Placental pericyte (primary cell): ENCODE measurements around the gene CCDC97. TPM values are rescaled to one million over a fixed set of nuclear protein-coding genes. Genes with fewer than 3 reads are reported as not detected.

Source experiments
- small RNA-seq: library from RNA; depleted of rRNA; stranded (forward); fragments of <200 nt; gene quantifications from one replicate; pipeline ENCODE3, GENCODE V24; 2012; ENCODE audit warnings: low replicate concordance
- total RNA-seq: library from RNA; depleted of rRNA; stranded (reverse); fragments of >200 nt; gene quantifications from 2 replicates; pipeline ENCODE4 v1.2.3, GENCODE V29; 2012

CCDC97 gene
- total RNA-seq, result 9.7 and 13.8 TPM in 2 replicates

GRCh38 chr19:41310033-41310831 is at the start of gene CCDC97:
CCDC97 (plus strand) TSS chr19:41310172; CDS start chr19:41310311, 139 bp downstream.

DNA sequence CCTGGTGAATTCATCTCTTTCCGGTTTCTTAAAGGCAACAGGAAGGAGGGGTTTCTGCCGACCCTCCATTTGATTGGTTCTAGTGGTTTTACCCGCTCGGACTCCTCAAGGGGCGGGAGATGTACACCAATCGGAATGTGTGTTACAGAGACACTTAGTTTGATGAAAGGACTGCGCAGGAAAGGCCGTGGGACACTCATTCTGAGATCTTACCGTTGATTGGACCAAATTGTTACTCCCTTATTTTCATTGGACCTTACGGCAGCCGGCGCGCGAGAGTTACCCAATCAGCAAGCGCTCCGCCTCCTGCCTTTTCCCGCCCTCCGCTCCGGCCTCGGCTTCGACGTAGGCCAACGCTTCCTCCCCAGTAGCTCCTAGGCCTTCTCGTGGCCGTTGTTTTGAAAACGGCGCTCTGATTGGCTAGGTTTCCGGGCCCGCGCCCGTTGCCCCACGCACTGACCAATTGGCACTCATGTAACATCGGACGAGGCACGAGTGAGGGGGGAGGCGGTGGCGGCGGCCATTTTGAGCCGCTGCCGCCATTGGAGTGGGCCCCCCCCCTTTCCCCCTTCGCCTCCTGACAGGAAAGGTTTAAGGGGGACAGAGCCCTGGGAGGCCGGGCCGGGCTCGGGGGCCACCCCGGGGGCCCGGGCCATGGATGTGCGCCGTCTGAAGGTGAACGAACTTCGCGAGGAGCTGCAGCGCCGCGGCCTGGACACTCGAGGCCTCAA is 46.0 kb upstream of the CCDC97 start, which contains the start of gene HNRNPUL1:
Gene HNRNPUL1 (plus strand): TSS at position 523 of the 731 bp plus-strand sequence. CDS start 132 bp downstream, at position 655.

DNA sequence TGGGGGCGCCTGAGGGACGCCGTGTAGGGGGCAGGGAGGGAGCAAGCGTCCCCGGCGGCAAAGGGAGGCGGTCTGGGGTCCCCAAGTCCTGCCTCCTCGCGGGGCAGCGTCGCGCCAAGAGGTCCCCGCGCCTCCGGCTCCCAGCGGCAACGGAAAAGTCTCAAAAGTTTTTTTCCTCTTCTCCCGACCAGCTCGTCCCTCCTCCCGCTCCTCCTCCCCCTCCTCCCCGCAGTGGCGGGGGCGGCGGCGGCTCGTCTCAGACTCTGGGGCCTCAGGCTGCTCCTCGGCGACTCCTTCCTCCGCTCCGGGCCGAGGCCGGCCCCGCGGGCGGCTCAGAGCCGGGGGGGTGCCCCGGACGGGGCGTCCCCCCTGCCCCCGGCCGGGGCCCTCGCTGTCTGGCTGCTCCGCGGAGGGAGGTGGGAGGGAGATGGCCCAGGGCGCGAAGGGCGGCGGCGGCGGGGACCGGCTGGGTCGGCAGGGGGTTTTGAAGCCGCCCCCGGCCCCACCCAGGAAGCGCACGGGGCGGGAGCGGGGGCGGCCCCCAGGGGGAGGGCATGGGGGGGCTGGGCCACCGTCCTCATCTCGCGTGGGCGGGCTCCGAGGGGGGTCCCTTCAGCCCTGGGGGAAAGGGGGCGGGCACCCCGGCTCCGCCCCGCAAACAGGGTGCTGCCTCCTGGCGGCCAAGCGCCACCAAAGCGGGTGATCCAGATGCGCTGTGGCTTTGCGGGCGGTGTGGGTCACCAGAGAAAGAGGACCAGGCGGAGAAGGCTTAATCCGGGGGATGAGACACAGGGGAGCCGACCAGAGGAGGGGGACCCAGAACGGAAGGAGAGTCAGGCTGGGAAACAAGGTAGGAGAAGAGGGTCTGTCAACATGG is 43.7 kb downstream of the CCDC97 start, which contains the start of gene TGFB1:
Gene TGFB1 (minus strand): TSS at position 457 of the 877 bp plus-strand sequence. CDS start 878 bp downstream, outside the sequence.

GRCh38 chr19:41363753-41364523 is 54.0 kb downstream of the CCDC97 start, which contains the start of gene B9D2:
B9D2 (minus strand) TSS chr19:41364149; CDS start chr19:41363519, 630 bp downstream.

Small RNAs within 50 kb of the gene (small RNA-seq; reads per million reads assigned to genes)
- not detected for gene RN7SL34P

Other genes with a start within 250 kb of the CCDC97 start
- not detected in 2 replicates for gene CYP2A13, start 221.7 kb upstream of the CCDC97 start, total RNA-seq
- gene CYP2F1, start 195.7 kb upstream of the CCDC97 start, total RNA-seq, result not detected in 2 replicates
- gene CYP2S1, start 117.0 kb upstream of the CCDC97 start, total RNA-seq, result 12.2 and 67.0 TPM in 2 replicates
- 265 and 531 TPM in 2 replicates for gene AXL, start 90.9 kb upstream of the CCDC97 start, total RNA-seq
- 98.3 and 157 TPM in 2 replicates for gene HNRNPUL1, start 45.8 kb upstream of the CCDC97 start, total RNA-seq
- 28.7 and 36.5 TPM in 2 replicates for gene TGFB1, start 43.8 kb downstream of the CCDC97 start, total RNA-seq
- 4.8 and 7.0 TPM in 2 replicates for gene B9D2, start 54.0 kb downstream of the CCDC97 start, total RNA-seq
- gene TMEM91, start 66.4 kb downstream of the CCDC97 start, total RNA-seq, result 2.7 and 6.3 TPM in 2 replicates
- 15.5 and 18.0 TPM in 2 replicates for gene EXOSC5, start 87.2 kb downstream of the CCDC97 start, total RNA-seq
- gene BCKDHA, start 87.6 kb downstream of the CCDC97 start, total RNA-seq, result 26.8 and 39.8 TPM in 2 replicates
- 0.66 and 1.7 TPM in 2 replicates for gene B3GNT8, start 117.2 kb downstream of the CCDC97 start, total RNA-seq
- 61.6 and 68.1 TPM in 2 replicates for gene DMAC2, start 129.7 kb downstream of the CCDC97 start, total RNA-seq
- not detected in 2 replicates for gene ERICH4, start 133.0 kb downstream of the CCDC97 start, total RNA-seq